Measurements from ENCODE around the gene PAXIP1. TPM values are rescaled to one million over a fixed set of nuclear protein-coding genes. Genes with fewer than 3 reads are reported as not detected.

The PAXIP1 gene
- total RNA-seq, 6 experiments from 2014 or later: 6.2 to 6.6 (median 6.4) TPM

DNA sequence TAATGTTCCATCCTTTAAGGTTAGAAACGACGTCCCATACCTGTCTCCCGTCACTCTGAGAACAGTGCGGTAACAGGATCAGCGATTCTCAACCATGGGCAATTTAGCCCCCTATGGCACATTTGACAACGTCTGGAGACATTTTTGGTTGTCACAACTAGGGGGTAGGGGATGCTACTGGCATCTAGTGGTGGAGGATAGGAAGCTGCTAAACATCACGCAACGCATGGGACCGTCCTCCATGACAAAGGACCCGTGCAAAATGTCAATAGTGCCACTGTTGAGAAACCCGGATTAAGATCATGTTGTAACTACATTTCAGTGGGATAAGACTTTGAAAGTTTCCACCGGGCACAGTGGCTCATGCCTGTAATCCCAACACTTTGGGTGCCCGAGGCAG lies 5.0 kb upstream of the PAXIP1 start:
- ATAC-seq: peak; percentile 20 to 47 (median 34)
- intact Hi-C loops (cut with DNase I): no loop called here

DNA sequence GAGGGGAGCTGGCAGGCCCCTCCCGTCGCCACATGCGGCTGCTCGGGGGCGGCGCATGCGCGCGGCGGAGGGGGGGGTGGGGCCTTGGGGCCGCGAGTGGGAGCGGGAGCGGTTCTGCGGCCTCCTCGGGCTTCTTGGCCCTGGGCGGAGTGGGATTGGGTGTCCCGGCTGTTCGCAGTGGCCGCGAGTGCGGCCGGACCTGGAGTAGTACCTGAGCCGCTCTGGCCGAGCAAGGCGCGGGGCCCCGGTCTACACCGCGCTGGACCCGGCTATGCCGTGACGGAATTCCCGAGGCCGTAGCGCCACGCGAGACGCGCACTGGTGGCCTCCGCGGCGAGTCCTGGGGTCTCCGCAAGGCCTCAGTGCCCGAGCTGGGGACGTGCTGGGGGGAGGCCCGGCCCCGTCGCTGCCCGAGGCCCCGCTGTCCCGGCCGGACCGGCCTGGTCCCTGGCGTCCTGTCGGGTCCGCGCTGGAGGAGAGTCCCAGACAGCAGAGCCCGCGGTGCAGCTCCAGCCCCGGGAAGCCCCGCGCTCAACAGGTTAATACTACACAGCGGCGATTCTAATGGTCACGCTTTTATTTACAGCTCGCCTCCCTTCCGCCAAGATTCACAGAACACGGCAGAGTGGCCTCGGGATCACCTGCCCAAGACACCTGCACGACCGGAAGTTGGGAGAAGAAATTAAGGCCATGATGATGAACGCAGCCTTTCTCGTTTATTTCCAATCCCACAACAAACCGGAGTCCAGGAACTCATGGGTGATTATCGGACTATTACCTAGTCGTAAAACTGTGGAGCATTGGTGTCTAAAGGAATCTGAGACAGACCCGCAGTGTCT lies 671 bp upstream of the PAXIP1 start:
- Histone ChIP-seq H3K27ac (peak overlapping the region; percentile 85 to 98 (median 87)), H3K4me1 (peaks cover 0 to 3% (median 0%) of the 10 kb centered on the region in 4 donors), H3K4me3 (peak overlapping the region; percentile 91 to 97 (median 97)), H3K36me3 (peaks cover 0 to 2% (median 0%) of the 10 kb centered on the region in 4 donors), H3K9me3 (no peaks in the 10 kb centered on the region), H3K27me3 (no peaks in the 10 kb centered on the region)
- peak; percentile 94 to 96 (median 95) for ATAC-seq
- WGBS (ENCODE audit: insufficient coverage, low coverage, low lambda C conversion rate, missing lambda C conversion rate): 0% methylated on average over 15 of the region's 78 CpGs
- peak; percentile 75 for TF ChIP-seq POLR2A (IDR thresholded peaks at IDR 0.05)
- TF ChIP-seq, protein P1, sequence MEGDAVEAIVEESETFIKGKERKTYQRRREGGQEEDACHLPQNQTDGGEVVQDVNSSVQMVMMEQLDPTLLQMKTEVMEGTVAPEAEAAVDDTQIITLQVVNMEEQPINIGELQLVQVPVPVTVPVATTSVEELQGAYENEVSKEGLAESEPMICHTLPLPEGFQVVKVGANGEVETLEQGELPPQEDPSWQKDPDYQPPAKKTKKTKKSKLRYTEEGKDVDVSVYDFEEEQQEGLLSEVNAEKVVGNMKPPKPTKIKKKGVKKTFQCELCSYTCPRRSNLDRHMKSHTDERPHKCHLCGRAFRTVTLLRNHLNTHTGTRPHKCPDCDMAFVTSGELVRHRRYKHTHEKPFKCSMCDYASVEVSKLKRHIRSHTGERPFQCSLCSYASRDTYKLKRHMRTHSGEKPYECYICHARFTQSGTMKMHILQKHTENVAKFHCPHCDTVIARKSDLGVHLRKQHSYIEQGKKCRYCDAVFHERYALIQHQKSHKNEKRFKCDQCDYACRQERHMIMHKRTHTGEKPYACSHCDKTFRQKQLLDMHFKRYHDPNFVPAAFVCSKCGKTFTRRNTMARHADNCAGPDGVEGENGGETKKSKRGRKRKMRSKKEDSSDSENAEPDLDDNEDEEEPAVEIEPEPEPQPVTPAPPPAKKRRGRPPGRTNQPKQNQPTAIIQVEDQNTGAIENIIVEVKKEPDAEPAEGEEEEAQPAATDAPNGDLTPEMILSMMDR (IDR thresholded peaks at IDR 0.05): no peak
- peak; percentile 82 to 87 (median 85) for DNase-seq
- intact Hi-C loops (cut with DNase I): no loop called here

More for the DNA sequence above, 5.0 kb upstream of the PAXIP1 start:
- H3K4me1 ChIP-seq: peaks cover 0 to 3% (median 0%) of the 10 kb centered on the region in 4 donors
- DNase-seq: no peak
- no peak overlapping the region for H3K4me3 ChIP-seq
- TF ChIP-seq, protein P1 (IDR thresholded peaks at IDR 0.05): peak; percentile 24 to 56 (median 52)
- no peak for TF ChIP-seq POLR2A (IDR thresholded peaks at IDR 0.05)
- H3K9me3 ChIP-seq: no peaks in the 10 kb centered on the region
- WGBS (ENCODE audit: insufficient coverage, low coverage, low lambda C conversion rate, missing lambda C conversion rate): 59% methylated on average over 13 of the region's 13 CpGs
- no peaks in the 10 kb centered on the region for H3K27me3 ChIP-seq
- H3K27ac ChIP-seq: no peak overlapping the region
- no peaks in the 10 kb centered on the region for H3K36me3 ChIP-seq

DNA sequence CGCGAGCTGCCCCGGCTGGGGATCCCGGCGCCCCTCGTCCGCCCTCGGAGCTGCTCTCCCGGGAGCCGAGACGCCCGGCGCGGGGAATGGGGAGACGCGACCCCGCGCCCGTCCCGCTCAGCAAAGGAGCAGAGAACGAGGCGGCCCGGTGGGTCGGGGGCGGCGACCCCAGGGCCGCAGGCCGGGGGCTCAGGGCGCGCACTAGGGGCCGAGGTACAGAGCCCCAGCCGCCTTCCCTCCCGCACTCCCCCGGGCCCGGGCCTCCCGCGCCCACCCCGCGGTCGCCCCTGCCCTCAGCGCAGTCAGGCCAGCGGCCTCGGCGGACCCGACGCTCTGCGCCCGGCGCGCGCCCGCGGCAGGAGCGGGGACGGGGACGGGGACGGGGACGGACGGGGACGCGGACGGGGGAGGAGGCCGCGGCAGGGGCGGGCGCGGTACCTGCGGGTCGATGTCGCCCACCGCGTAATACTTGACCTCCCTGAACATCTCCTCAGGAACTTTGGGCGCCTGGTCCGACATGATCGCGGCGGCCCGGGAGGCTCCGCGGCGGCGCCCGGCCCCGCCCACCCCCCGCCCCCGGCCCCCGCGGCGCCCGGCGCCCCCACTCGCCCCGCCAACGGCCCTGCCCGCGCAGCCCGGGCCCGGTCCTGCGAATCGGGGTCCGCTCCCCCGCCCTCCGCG lies 373 bp downstream of the PAXIP1 start:
- TF ChIP-seq, protein P1 (IDR thresholded peaks at IDR 0.05): no peak
- TF ChIP-seq POLR2A (IDR thresholded peaks at IDR 0.05): no peak
- Histone ChIP-seq H3K4me3 (peak overlapping the region; percentile 68 to 97 (median 73)), H3K9me3 (no peaks in the 10 kb centered on the region), H3K36me3 (peaks cover 0 to 11% (median 2%) of the 10 kb centered on the region in 4 donors), H3K27me3 (no peaks in the 10 kb centered on the region), H3K27ac (peak overlapping the region in 2 of 3 donors; percentile 41 to 98), H3K4me1 (peaks cover 0 to 3% (median 0%) of the 10 kb centered on the region in 4 donors)
- no CpG with 5 or more reads among the region's 104 CpGs for WGBS (ENCODE audit: insufficient coverage, low coverage, low lambda C conversion rate, missing lambda C conversion rate)
- intact Hi-C loops (cut with DNase I): no loop called here
- DNase-seq: peak in 2 of 3 donors; percentile 48 to 66
- ATAC-seq: peak; percentile 29 to 39 (median 32)

- H3K4me1 ChIP-seq: peaks cover 0 to 3% (median 0%) of the 10 kb centered on the region in 4 donors
- intact Hi-C loops (cut with DNase I): no loop called here
- H3K36me3 ChIP-seq: peaks cover 0 to 16% (median 3%) of the 10 kb centered on the region in 4 donors
- 47% methylated on average over 7 of the region's 24 CpGs for WGBS (ENCODE audit: insufficient coverage, low coverage, low lambda C conversion rate, missing lambda C conversion rate)
- no peak for DNase-seq
- H3K9me3 ChIP-seq: no peaks in the 10 kb centered on the region
- TF ChIP-seq, protein P1 (IDR thresholded peaks at IDR 0.05): no peak
- no peak for TF ChIP-seq POLR2A (IDR thresholded peaks at IDR 0.05)
- H3K27ac ChIP-seq: no peak overlapping the region
- peak overlapping the region; percentile 68 to 97 (median 73) for H3K4me3 ChIP-seq
- no peaks in the 10 kb centered on the region for H3K27me3 ChIP-seq
- no peak for ATAC-seq
These were observed 1.0 kb downstream of the PAXIP1 start for GRCh38 chr7:155001756-155002410.

Measured in right lobe of liver (tissue), 6 donors.